Measurements from ENCODE around the gene OR1D5. TPM values are rescaled to one million over a fixed set of nuclear protein-coding genes. Genes with fewer than 3 reads are reported as not detected.
"Not testable (repeated sequence)": the region's sequence is repeated elsewhere in the genome, so short reads cannot be mapped to it uniquely, and the experiment has no call there.

Gene OR1D5
- total RNA-seq, 1 experiment from 2014 or later = not detected

GRCh38 chr17:3032258-3033247 is 30.9 kb downstream of the OR1D5 start:
- H3T11ph ChIP-seq (ENCODE audit: low read length) = no peak overlapping the region
- H3K27ac ChIP-seq (ENCODE audit: insufficient read length, low read depth, low read length) = no peak overlapping the region
- H2BK5ac ChIP-seq (ENCODE audit: insufficient read length, low read length) = no peak overlapping the region
- H3K9me3 Mint-ChIP-seq = no peaks in the 10 kb centered on the region
- no peaks in the 10 kb centered on the region for H3K23me2 ChIP-seq (ENCODE audit: insufficient read length, low read depth, low read length, poor library complexity, severe bottlenecking)
- no peak for TF ChIP-seq CTCF (conservative IDR thresholded peaks at IDR 0.05)
- no peak overlapping the region for H2AK5ac ChIP-seq (ENCODE audit: insufficient read length, low read length)
- no peak overlapping the region for H4K8ac ChIP-seq (replicated peaks; ENCODE audit: insufficient read length, low read depth, low read length)
- H3K4me3 Mint-ChIP-seq = no peak overlapping the region
- H2AFZ ChIP-seq (ENCODE audit: low read length) = no peak overlapping the region
- H2BK12ac ChIP-seq (ENCODE audit: insufficient read length, low read depth, low read length) = no peak overlapping the region
- no peak overlapping the region for H3K18ac ChIP-seq (ENCODE audit: insufficient read length, low read depth, low read length)
- no peak overlapping the region for H3K9ac ChIP-seq (ENCODE audit: extremely low read depth, insufficient read length, low read length)
- no peak overlapping the region for H3K56ac ChIP-seq (ENCODE audit: insufficient read length, low read depth, low read length)
- H4K5ac ChIP-seq (ENCODE audit: insufficient read length, low read depth, low read length) = no peak overlapping the region
- H3K36me3 Mint-ChIP-seq (ENCODE audit: insufficient read depth in 1 of 3, low read depth in 3 of 3) = peaks cover 9 to 30% (median 18%) of the 10 kb centered on the region in 3 experiments; a peak in 6 of 7 replicates
- no CpG with 5 or more reads among the region's 27 CpGs for WGBS (ENCODE audit: extremely low coverage, insufficient read length, low lambda C conversion rate)
- H3K79me2 ChIP-seq (ENCODE audit: insufficient read depth, low read length) = no peaks in the 10 kb centered on the region
- H3K27me3 Mint-ChIP-seq (ENCODE audit: low read depth) = no peaks in the 10 kb centered on the region
- no peak overlapping the region for H3K4me2 ChIP-seq (ENCODE audit: insufficient read depth, insufficient read length, low read length)
- no peaks in the 10 kb centered on the region for H3K27me3 ChIP-seq (ENCODE audit: insufficient read depth, low read length)
- no peaks in the 10 kb centered on the region for H3K9me3 ChIP-seq (ENCODE audit: control insufficient read depth, low read depth, low read length)
- H3K23ac ChIP-seq (ENCODE audit: insufficient read length, low read depth, low read length) = no peak overlapping the region
- H4K20me1 ChIP-seq (ENCODE audit: control insufficient read depth, insufficient read depth, insufficient read length) = no peaks in the 10 kb centered on the region
- DNase-seq = peak; percentile 24
- H2BK20ac ChIP-seq (ENCODE audit: low read depth, low read length, poor library complexity, severe bottlenecking) = no peak overlapping the region
- H3K4me1 Mint-ChIP-seq = no peaks in the 10 kb centered on the region
- H2BK15ac ChIP-seq (ENCODE audit: low read depth, low read length) = no peak overlapping the region
- no peak overlapping the region for H3K14ac ChIP-seq (ENCODE audit: insufficient read depth, low read length)
- H3K4ac ChIP-seq (ENCODE audit: low read depth, low read length) = no peak overlapping the region
- H4K91ac ChIP-seq (ENCODE audit: insufficient read length, low read depth, low read length) = no peak overlapping the region
- no peaks in the 10 kb centered on the region for H3K79me1 ChIP-seq (ENCODE audit: insufficient read depth, low read depth, low read length, poor library complexity, severe bottlenecking)
- H2BK120ac ChIP-seq (ENCODE audit: low read depth, low read length, poor library complexity, severe bottlenecking) = no peak overlapping the region
- no peaks in the 10 kb centered on the region for H3K4me1 ChIP-seq (ENCODE audit: insufficient read depth, low read length)
- 0 out of 7 replicates have a peak overlapping the region, but pooled peaks of 1 of the 3 experiments have one; percentile 34 for H3K27ac Mint-ChIP-seq

GRCh38 chr17:3030852-3031470 is 32.4 kb downstream of the OR1D5 start:
- not testable (repeated sequence) for H4K5ac ChIP-seq (ENCODE audit: insufficient read length, low read depth, low read length); H3K9ac ChIP-seq (ENCODE audit: extremely low read depth, insufficient read length, low read length); H3K9me3 Mint-ChIP-seq; H2AFZ ChIP-seq (ENCODE audit: low read length); H3K27me3 Mint-ChIP-seq (ENCODE audit: low read depth); H3K27me3 ChIP-seq (ENCODE audit: insufficient read depth, low read length); H3K4me2 ChIP-seq (ENCODE audit: insufficient read depth, insufficient read length, low read length); H2BK15ac ChIP-seq (ENCODE audit: low read depth, low read length); H3K4me3 Mint-ChIP-seq; H4K8ac ChIP-seq (replicated peaks; ENCODE audit: insufficient read length, low read depth, low read length); H3K27ac ChIP-seq (ENCODE audit: insufficient read length, low read depth, low read length); H3K56ac ChIP-seq (ENCODE audit: insufficient read length, low read depth, low read length); H3K27ac Mint-ChIP-seq; H2BK5ac ChIP-seq (ENCODE audit: insufficient read length, low read length); H3K4me1 Mint-ChIP-seq; DNase-seq; H2BK20ac ChIP-seq (ENCODE audit: low read depth, low read length, poor library complexity, severe bottlenecking); H2BK120ac ChIP-seq (ENCODE audit: low read depth, low read length, poor library complexity, severe bottlenecking); H3K4ac ChIP-seq (ENCODE audit: low read depth, low read length); H3T11ph ChIP-seq (ENCODE audit: low read length); H3K23ac ChIP-seq (ENCODE audit: insufficient read length, low read depth, low read length); H2BK12ac ChIP-seq (ENCODE audit: insufficient read length, low read depth, low read length); H3K4me1 ChIP-seq (ENCODE audit: insufficient read depth, low read length); H4K91ac ChIP-seq (ENCODE audit: insufficient read length, low read depth, low read length); H2AK5ac ChIP-seq (ENCODE audit: insufficient read length, low read length); H3K9me3 ChIP-seq (ENCODE audit: control insufficient read depth, low read depth, low read length); H4K20me1 ChIP-seq (ENCODE audit: control insufficient read depth, insufficient read depth, insufficient read length); H3K79me2 ChIP-seq (ENCODE audit: insufficient read depth, low read length); H3K79me1 ChIP-seq (ENCODE audit: insufficient read depth, low read depth, low read length, poor library complexity, severe bottlenecking); H3K14ac ChIP-seq (ENCODE audit: insufficient read depth, low read length); H3K18ac ChIP-seq (ENCODE audit: insufficient read length, low read depth, low read length); H3K23me2 ChIP-seq (ENCODE audit: insufficient read length, low read depth, low read length, poor library complexity, severe bottlenecking)
- no CpG with 5 or more reads among the region's 14 CpGs for WGBS (ENCODE audit: extremely low coverage, insufficient read length, low lambda C conversion rate)
- peaks cover 9 to 30% (median 26%) of the 10 kb centered on the region in 3 experiments; a peak in 6 of 7 replicates for H3K36me3 Mint-ChIP-seq (ENCODE audit: insufficient read depth in 1 of 3, low read depth in 3 of 3)

Data from H9 (cell line).